ENCODE results near the gene PAPOLB. TPM values are rescaled to one million over a fixed set of nuclear protein-coding genes. Genes with fewer than 3 reads are reported as not detected.
A peak's percentile ranks its signal among the peaks of the same experiment; 100 is the strongest.

PAPOLB gene
- total RNA-seq, 1 donor: 0.36 TPM

DNA sequence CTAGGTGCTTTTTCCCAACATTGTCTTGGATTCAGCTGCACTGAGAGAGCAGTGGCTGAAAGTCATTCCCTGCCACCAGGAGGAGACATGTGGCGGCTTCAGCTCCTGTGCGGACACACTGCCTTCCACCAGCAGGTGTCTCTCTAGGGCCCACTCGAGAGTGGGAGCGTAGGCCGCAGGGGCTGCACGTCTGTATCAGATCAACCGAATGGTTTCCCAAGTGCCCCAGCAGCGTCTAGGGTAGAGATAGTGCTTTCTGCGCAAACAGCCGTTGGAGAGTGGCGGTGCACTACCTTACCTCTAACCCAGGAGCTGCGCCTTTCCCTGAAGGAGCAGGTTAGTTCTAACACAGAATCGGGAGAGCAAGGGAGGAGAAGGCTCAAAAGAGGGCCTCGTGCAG is 31.7 kb downstream of the PAPOLB start:
- H3K4me2 ChIP-seq (ENCODE audit: insufficient read depth, low read length): no peak overlapping the region
- H3K4me1 ChIP-seq (ENCODE audit: insufficient read depth, low read length): no peaks in the 10 kb centered on the region
- TF ChIP-seq, protein P1, sequence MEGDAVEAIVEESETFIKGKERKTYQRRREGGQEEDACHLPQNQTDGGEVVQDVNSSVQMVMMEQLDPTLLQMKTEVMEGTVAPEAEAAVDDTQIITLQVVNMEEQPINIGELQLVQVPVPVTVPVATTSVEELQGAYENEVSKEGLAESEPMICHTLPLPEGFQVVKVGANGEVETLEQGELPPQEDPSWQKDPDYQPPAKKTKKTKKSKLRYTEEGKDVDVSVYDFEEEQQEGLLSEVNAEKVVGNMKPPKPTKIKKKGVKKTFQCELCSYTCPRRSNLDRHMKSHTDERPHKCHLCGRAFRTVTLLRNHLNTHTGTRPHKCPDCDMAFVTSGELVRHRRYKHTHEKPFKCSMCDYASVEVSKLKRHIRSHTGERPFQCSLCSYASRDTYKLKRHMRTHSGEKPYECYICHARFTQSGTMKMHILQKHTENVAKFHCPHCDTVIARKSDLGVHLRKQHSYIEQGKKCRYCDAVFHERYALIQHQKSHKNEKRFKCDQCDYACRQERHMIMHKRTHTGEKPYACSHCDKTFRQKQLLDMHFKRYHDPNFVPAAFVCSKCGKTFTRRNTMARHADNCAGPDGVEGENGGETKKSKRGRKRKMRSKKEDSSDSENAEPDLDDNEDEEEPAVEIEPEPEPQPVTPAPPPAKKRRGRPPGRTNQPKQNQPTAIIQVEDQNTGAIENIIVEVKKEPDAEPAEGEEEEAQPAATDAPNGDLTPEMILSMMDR (IDR thresholded peaks at IDR 0.05; ENCODE audit: extremely low read depth, low read depth, low read length): peak; percentile 73
- no peaks in the 10 kb centered on the region for H3K79me2 ChIP-seq (ENCODE audit: insufficient read depth, low read length)
- no peaks in the 10 kb centered on the region for H3K9me3 ChIP-seq (ENCODE audit: low read depth, low read length)
- no peak overlapping the region for H3K27ac ChIP-seq (ENCODE audit: low read depth, low read length)
- H3K4me3 ChIP-seq (ENCODE audit: insufficient read depth, low read length): no peak overlapping the region
- no peaks in the 10 kb centered on the region for H4K20me1 ChIP-seq (ENCODE audit: insufficient read depth, low read length)
- DNase-seq (ENCODE audit: insufficient read length, low spot score, missing footprints): peak; percentile 92
- H2AFZ ChIP-seq (ENCODE audit: low read length): no peak overlapping the region
- H3K27me3 ChIP-seq (ENCODE audit: insufficient read depth, low read length): no peaks in the 10 kb centered on the region
- H3K36me3 ChIP-seq (ENCODE audit: insufficient read depth, low read length): no peaks in the 10 kb centered on the region

DNA sequence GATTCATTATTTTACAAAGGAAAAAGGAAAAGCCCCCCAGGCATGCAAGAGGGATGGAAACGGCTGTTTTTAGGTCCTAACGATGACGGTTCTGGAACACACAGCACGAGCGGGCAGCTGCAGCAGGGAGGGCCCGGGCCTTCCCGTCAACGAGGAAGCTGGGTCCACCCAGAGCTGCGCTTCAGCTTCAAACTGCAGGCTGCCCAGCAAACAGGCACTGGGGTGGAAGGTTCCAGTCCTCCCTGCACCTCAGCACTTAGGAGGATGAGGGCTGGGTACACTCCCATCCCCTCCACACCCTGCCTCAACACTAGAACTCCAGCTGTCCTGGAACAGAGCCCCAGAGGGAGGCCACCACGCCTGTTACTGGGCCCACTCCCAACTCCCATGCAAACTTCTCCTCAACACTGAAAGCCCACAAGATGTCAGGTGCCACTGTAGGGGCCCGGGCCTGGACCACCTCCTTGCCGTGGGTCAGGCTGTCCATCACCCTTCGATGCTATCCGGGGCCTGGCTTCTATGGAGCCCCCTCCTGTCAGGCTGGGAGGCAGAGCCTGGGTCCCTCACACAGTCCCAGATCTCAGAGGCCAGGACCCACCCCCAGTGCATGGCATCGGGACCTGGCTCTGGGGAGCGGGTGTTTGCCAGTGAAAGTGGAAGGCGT is 33.0 kb downstream of the PAPOLB start:
- Histone ChIP-seq H3K27me3 (ENCODE audit: insufficient read depth, low read length) (no peaks in the 10 kb centered on the region), H3K79me2 (ENCODE audit: insufficient read depth, low read length) (no peaks in the 10 kb centered on the region), H4K20me1 (ENCODE audit: insufficient read depth, low read length) (no peaks in the 10 kb centered on the region), H3K4me3 (ENCODE audit: insufficient read depth, low read length) (no peak overlapping the region), H3K36me3 (ENCODE audit: insufficient read depth, low read length) (no peaks in the 10 kb centered on the region), H3K27ac (ENCODE audit: low read depth, low read length) (no peak overlapping the region), H3K9me3 (ENCODE audit: low read depth, low read length) (no peaks in the 10 kb centered on the region), H3K4me1 (ENCODE audit: insufficient read depth, low read length) (no peaks in the 10 kb centered on the region), H3K4me2 (ENCODE audit: insufficient read depth, low read length) (no peak overlapping the region), H2AFZ (ENCODE audit: low read length) (no peak overlapping the region)
- TF ChIP-seq, protein P1 (IDR thresholded peaks at IDR 0.05; ENCODE audit: extremely low read depth, low read depth, low read length): no peak
- peak; percentile 46 for DNase-seq (ENCODE audit: insufficient read length, low spot score, missing footprints)

DNA sequence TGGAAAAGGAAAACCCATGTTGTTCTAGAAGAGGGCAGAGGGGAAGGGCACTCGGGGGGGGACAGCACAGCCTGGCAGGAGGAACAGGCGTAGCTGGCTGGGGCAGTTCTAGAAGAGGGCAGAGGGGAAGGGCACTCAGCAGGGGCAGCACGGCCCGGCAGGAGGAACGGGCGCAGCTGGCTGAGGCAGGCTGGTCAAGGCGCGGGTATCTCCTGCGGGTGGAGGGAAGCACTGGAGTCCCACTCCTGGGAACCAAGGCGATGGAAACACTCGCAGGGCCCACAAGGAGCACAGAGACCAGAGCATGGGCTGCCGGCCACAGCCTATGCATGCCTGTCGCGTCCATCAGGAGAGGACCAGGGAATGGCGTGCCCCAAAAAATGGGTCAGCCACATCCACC is 36.7 kb downstream of the PAPOLB start:
- TF ChIP-seq, protein P1 (IDR thresholded peaks at IDR 0.05; ENCODE audit: extremely low read depth, low read depth, low read length): no peak
- Histone ChIP-seq H3K27ac (ENCODE audit: low read depth, low read length) (no peak overlapping the region), H3K27me3 (ENCODE audit: insufficient read depth, low read length) (peaks cover 4% of the 10 kb centered on the region), H3K36me3 (ENCODE audit: insufficient read depth, low read length) (no peaks in the 10 kb centered on the region), H3K79me2 (ENCODE audit: insufficient read depth, low read length) (no peaks in the 10 kb centered on the region), H4K20me1 (ENCODE audit: insufficient read depth, low read length) (no peaks in the 10 kb centered on the region), H3K4me3 (ENCODE audit: insufficient read depth, low read length) (no peak overlapping the region), H3K9me3 (ENCODE audit: low read depth, low read length) (no peaks in the 10 kb centered on the region), H2AFZ (ENCODE audit: low read length) (no peak overlapping the region), H3K4me2 (ENCODE audit: insufficient read depth, low read length) (no peak overlapping the region), H3K4me1 (ENCODE audit: insufficient read depth, low read length) (no peaks in the 10 kb centered on the region)
- DNase-seq (ENCODE audit: insufficient read length, low spot score, missing footprints): no peak

DNA sequence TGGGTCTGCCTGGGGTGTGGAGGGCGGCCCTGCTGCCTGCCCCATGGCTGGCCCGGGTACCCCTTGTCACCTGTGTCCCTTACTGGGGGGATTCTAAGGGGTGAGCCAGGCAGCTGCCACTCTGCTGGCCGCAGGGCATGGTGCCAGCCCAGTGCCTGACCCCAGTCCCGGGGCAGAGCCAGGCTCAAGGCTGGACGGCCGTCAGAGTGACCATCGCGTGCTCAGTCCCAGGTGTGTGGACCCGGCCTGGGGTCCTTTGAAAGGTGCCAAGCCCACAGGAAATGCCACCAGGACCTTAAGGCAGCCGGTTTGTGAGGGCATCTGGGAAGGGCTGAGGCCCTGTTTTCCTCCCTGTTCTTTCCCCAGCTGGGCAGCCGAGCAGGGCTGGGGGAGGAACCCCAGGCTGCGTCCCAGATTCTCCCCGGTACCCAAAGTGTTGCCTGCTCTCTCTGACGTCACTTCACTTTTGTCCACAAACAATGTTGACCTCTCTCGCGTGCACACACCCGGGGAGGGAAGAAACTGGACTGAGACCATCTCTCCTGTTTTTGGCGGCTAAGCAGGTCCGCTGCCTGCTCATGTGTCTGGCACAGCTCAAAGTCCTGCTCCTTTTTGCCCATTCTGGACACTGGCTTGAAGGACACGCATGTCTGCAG is 37.6 kb downstream of the PAPOLB start:
- no peaks in the 10 kb centered on the region for H3K4me1 ChIP-seq (ENCODE audit: insufficient read depth, low read length)
- DNase-seq (ENCODE audit: insufficient read length, low spot score, missing footprints): peak; percentile 68
- no peaks in the 10 kb centered on the region for H3K36me3 ChIP-seq (ENCODE audit: insufficient read depth, low read length)
- H2AFZ ChIP-seq (ENCODE audit: low read length): no peak overlapping the region
- TF ChIP-seq, protein P1 (IDR thresholded peaks at IDR 0.05; ENCODE audit: extremely low read depth, low read depth, low read length): no peak
- no peak overlapping the region for H3K27ac ChIP-seq (ENCODE audit: low read depth, low read length)
- no peaks in the 10 kb centered on the region for H4K20me1 ChIP-seq (ENCODE audit: insufficient read depth, low read length)
- no peaks in the 10 kb centered on the region for H3K79me2 ChIP-seq (ENCODE audit: insufficient read depth, low read length)
- H3K4me3 ChIP-seq (ENCODE audit: insufficient read depth, low read length): no peak overlapping the region
- no peak overlapping the region for H3K4me2 ChIP-seq (ENCODE audit: insufficient read depth, low read length)
- H3K9me3 ChIP-seq (ENCODE audit: low read depth, low read length): no peaks in the 10 kb centered on the region
- H3K27me3 ChIP-seq (ENCODE audit: insufficient read depth, low read length): peaks cover 12% of the 10 kb centered on the region
